Sigmoid colon (tissue), 7 donors: ENCODE measurements around the gene CABLES2. TPM values are rescaled to one million over a fixed set of nuclear protein-coding genes. Genes with fewer than 3 reads are reported as not detected.

Experiments used
- DNase-seq: peaks from one replicate; pipeline ENCODE4 v3.0.0-alpha.2; 2019
- H3K27ac ChIP-seq, 4 donors: fragments of 200-600 bp; sonication (generic); one replicate each; pipeline ENCODE4 v1.5.1; 2016 to 2019; ENCODE audit warnings: mild to moderate bottlenecking in 1 of 4
- H3K27me3 ChIP-seq, 3 donors: fragments of 200-600 bp; sonication (generic); one replicate each; pipeline ENCODE4 v1.5.1; 2019; ENCODE audit warnings: mild to moderate bottlenecking in 1 of 3
- H3K36me3 ChIP-seq, 4 donors: fragments of 200-600 bp; sonication (generic); one replicate each; pipeline ENCODE4 v1.5.1; 2016 to 2019
- H3K4me1 ChIP-seq, 4 donors: fragments of 200-600 bp; sonication (generic); one replicate each; pipeline ENCODE4 v1.5.1; 2017 to 2019
- H3K4me3 ChIP-seq, 4 donors: fragments of 200-600 bp; sonication (generic); one replicate each; pipeline ENCODE4 v1.5.1; 2017 to 2019; ENCODE audit warnings: mild to moderate bottlenecking in 2 of 4, moderate library complexity in 1 of 4
- H3K9me3 ChIP-seq, 4 donors: fragments of 200-600 bp in 3 of 4; sonication (generic) in 3 of 4; one replicate each; pipeline versions ENCODE4 v1.5.1 to v1.6.1; 2013 to 2019
- CTCF ChIP-seq, 4 experiments: fragments of 450-650 bp in 3 of 4; fragments of 200-600 bp in 1 of 4; IDR thresholded peaks; one replicate each; pipeline ENCODE4 v1.5.1; 2016 to 2019; ENCODE audit warnings: antibody characterized with exemption in 4 of 4, mild to moderate bottlenecking in 3 of 4, moderate library complexity in 2 of 4
- EP300 ChIP-seq, 4 donors: sonication (generic); formaldehyde crosslinking; IDR thresholded peaks; one replicate each; pipeline ENCODE4 v1.6.1; 2017; ENCODE audit warnings: antibody characterized with exemption in 4 of 4
- POLR2A ChIP-seq, 2 donors: fragments of 450-650 bp; IDR thresholded peaks; one replicate each; pipeline ENCODE4 v1.6.1; 2016; ENCODE audit warnings: antibody characterized with exemption in 2 of 2, mild to moderate bottlenecking in 2 of 2, moderate library complexity in 2 of 2
- POLR2AphosphoS5 ChIP-seq, 4 donors: sonication (generic); formaldehyde crosslinking; IDR thresholded peaks; one replicate each; pipeline ENCODE4 v1.6.1; 2017; ENCODE audit warnings: antibody characterized with exemption in 4 of 4
- WGBS, 2 donors: extraction: QIAGEN DNeasy Blood & Tissue Kit; methylation state at CpG; one replicate each; pipeline ENCODE4 v1.1.7; 2013; 5-methylcytosine and 5-hydroxymethylcytosine counted together
- intact Hi-C: fragments of 100-400 bp; cut with DNase I; formaldehyde crosslinking; loops from one replicate; pipeline ENCODE4 v1.15.1; 2023
- polyA plus RNA-seq, 3 donors: library from polyadenylated mRNA; stranded (reverse); fragments of 200-250 nt; gene quantifications; one replicate each; pipeline ENCODE4 v1.2.3, GENCODE V29; 2013
- total RNA-seq, 4 donors: library from RNA; depleted of rRNA; stranded (reverse); fragments of >200 nt; gene quantifications; one replicate each; pipeline ENCODE4 v1.1.0, GENCODE V29; 2016
- donor health status: healthy with polysubstance abuse.
- donor health status: Bipolar disorder and iron deficiency.
- donor health status: healthy.

CABLES2 gene
- total and polyA plus RNA-seq, 7 donors = 1.8 to 6.9 (median 3.6) TPM

DNA sequence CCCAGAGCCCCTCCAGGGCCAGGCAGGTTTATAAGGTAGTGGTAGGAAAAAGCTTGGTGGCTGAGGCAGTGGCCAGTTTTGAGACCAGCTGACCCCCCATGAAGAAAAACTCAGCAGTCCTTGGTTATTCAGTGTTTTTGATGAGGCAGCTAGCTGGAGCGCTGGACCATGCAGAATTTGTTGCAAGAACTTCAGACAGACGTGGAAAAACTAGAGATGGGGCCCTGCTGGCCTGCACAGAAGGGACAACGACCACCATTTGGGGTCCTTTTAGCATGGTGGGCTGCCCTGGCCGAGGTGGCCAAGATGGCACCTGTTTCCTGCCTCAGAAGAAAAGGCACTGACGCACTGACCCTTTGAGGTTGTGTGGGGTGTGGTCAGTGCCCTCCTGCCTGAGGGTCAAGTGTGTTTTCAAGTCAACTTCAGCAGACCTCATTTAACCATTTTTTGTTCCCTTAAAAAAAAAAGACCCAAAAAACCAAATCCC lies 17.4 kb downstream of the CABLES2 start:
- DNase-seq = no peak
- Histone ChIP-seq H3K9me3 (no peaks in the 10 kb centered on the region), H3K4me3 (no peak overlapping the region), H3K4me1 (peaks cover 0 to 28% (median 25%) of the 10 kb centered on the region in 4 donors), H3K27me3 (no peaks in the 10 kb centered on the region), H3K27ac (no peak overlapping the region), H3K36me3 (peaks cover 0 to 63% (median 13%) of the 10 kb centered on the region in 4 donors)
- TF ChIP-seq POLR2AphosphoS5 (IDR thresholded peaks at IDR 0.05) = no peak
- no peak for TF ChIP-seq EP300 (IDR thresholded peaks at IDR 0.05)
- TF ChIP-seq CTCF (IDR thresholded peaks at IDR 0.05) = no peak
- no peak for TF ChIP-seq POLR2A (IDR thresholded peaks at IDR 0.05)
- WGBS, 2 donors = 72 to 85% methylated on average over 5 of the region's 5 CpGs
- intact Hi-C loops = loop anchor here (5.0 to 10.0 kb wide), 2 partner anchors 152 to 245 kb away; partner anchors contain the start of genes OSBPL2, PSMA7 and SS18L1

- H3K9me3 ChIP-seq = no peaks in the 10 kb centered on the region
- H3K4me3 ChIP-seq = no peak overlapping the region
- DNase-seq = no peak
- peaks cover 0 to 57% (median 13%) of the 10 kb centered on the region in 4 donors for H3K36me3 ChIP-seq
- peaks cover 0 to 28% (median 25%) of the 10 kb centered on the region in 4 donors for H3K4me1 ChIP-seq
- no peaks in the 10 kb centered on the region for H3K27me3 ChIP-seq
- intact Hi-C loops = loop anchor here (5.0 to 10.0 kb wide), 2 partner anchors 152 to 244 kb away; partner anchors contain the start of genes OSBPL2, PSMA7 and SS18L1
- no peak overlapping the region for H3K27ac ChIP-seq
- 64 to 82% methylated on average over 11 of the region's 11 CpGs for WGBS, 2 donors
- TF ChIP-seq CTCF (IDR thresholded peaks at IDR 0.05) (no peak), POLR2AphosphoS5 (IDR thresholded peaks at IDR 0.05) (no peak), EP300 (IDR thresholded peaks at IDR 0.05) (no peak), POLR2A (IDR thresholded peaks at IDR 0.05) (no peak)
These were observed 18.1 kb downstream of the CABLES2 start for GRCh38 chr20:62388839-62389600.

GRCh38 chr20:62387933-62388635 lies 19.0 kb downstream of the CABLES2 start:
- TF ChIP-seq CTCF (IDR thresholded peaks at IDR 0.05) = no peak
- TF ChIP-seq EP300 (IDR thresholded peaks at IDR 0.05) = no peak
- TF ChIP-seq POLR2A (IDR thresholded peaks at IDR 0.05) = no peak
- TF ChIP-seq POLR2AphosphoS5 (IDR thresholded peaks at IDR 0.05) = no peak
- H3K4me3 ChIP-seq = peak overlapping the region in 3 of 4 donors; percentile 84 to 100 (median 96)

DNA sequence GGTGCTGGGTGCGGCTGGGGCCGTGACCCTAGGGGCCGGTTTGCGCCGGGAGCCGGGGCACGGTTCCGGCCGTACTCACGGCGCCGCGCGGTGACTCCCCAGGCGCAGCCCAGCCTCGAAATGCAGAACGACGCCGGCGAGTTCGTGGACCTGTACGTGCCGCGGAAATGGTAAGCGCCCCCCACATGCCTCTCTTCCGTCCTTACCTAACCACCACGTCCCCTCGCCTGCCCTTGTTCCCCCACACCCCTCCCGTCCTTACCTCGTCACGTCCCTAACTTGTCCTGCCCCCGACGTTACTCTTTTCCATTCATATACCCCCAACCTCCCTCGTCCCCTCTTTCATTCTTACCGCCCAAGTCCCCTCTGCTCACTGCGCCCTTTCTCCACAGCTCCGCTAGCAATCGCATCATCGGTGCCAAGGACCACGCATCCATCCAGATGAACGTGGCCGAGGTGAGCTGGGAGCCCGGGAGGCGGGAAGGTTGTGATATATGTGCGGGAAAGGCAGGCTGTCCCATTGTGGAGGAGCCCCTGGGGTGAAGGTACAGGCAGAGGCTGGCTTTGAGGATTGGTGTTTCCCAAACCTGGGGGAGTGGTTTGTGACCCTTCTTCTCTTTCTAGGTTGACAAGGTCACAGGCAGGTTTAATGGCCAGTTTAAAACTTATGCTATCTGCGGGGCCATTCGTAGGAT lies 19.7 kb downstream of the CABLES2 start:
- Histone ChIP-seq H3K36me3 (peaks cover 0 to 41% (median 12%) of the 10 kb centered on the region in 4 donors), H3K27ac (peak overlapping the region; percentile 91 to 99 (median 96)), H3K4me3 (peak overlapping the region; percentile 84 to 100 (median 94)), H3K27me3 (no peaks in the 10 kb centered on the region), H3K4me1 (peaks cover 0 to 33% (median 28%) of the 10 kb centered on the region in 4 donors), H3K9me3 (no peaks in the 10 kb centered on the region)
- DNase-seq = no peak
- TF ChIP-seq POLR2AphosphoS5 (IDR thresholded peaks at IDR 0.05) (no peak), POLR2A (IDR thresholded peaks at IDR 0.05) (no peak), EP300 (IDR thresholded peaks at IDR 0.05) (no peak), CTCF (IDR thresholded peaks at IDR 0.05) (no peak)
- intact Hi-C loops = loop anchor here (5.0 to 10.0 kb wide), 2 partner anchors 150 to 243 kb away; partner anchors contain the start of genes OSBPL2, PSMA7 and SS18L1
- 2 to 3% methylated on average over 47 of the region's 47 CpGs for WGBS, 2 donors

More at GRCh38 chr20:62387933-62388635, 19.0 kb downstream of the CABLES2 start:
- intact Hi-C loops = loop anchor here (5.0 to 10.0 kb wide), 2 partner anchors 151 to 243 kb away; partner anchors contain the start of genes OSBPL2, PSMA7 and SS18L1
- H3K4me1 ChIP-seq = peaks cover 0 to 28% (median 25%) of the 10 kb centered on the region in 4 donors
- no peaks in the 10 kb centered on the region for H3K9me3 ChIP-seq
- 51 to 73% methylated on average over 20 of the region's 20 CpGs for WGBS, 2 donors
- H3K27ac ChIP-seq = peak overlapping the region in 3 of 4 donors; percentile 91 to 99 (median 97)
- no peaks in the 10 kb centered on the region for H3K27me3 ChIP-seq
- H3K36me3 ChIP-seq = peaks cover 0 to 48% (median 12%) of the 10 kb centered on the region in 4 donors
- DNase-seq = no peak
